Measurements from ENCODE around the gene SPDYE6.
A peak's percentile ranks its signal among the peaks of the same experiment; 100 is the strongest.

The SPDYE6 gene

DNA sequence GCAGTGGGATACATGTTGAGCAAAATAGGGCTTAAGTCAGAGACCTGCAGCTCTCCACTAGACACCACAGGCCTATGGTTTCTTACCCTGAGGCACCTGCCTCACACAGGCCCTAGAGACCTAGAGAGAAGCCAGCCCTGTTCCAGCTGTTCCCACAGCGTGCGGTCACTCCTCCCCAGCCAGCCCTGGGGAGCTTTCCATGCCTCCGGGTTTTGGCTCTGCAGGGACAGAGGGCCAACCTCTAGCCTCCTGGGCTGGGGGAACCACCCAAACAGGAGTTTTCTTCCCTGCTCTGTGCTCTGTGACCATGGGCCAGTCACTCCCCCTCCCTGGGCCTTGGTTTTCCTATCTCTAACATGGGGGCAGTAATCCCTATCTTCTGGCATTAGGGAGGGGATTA, 36.6 kb downstream of the SPDYE6 start:
- H3K79me2 ChIP-seq (ENCODE audit: insufficient read depth, low read length): no peaks in the 10 kb centered on the region
- no peak overlapping the region for H3K4me2 ChIP-seq (ENCODE audit: low read depth, low read length, poor library complexity, severe bottlenecking)
- H3K36me3 ChIP-seq (ENCODE audit: insufficient read depth, low read length): no peaks in the 10 kb centered on the region
- no peaks in the 10 kb centered on the region for H3K9me2 ChIP-seq (replicated peaks; ENCODE audit: low read depth, low read length)
- H3K9me3 ChIP-seq (ENCODE audit: insufficient read depth, low read depth, low read length): no peaks in the 10 kb centered on the region
- TF ChIP-seq EZH2phosphoT487 (IDR thresholded peaks at IDR 0.05; ENCODE audit: borderline replicate concordance): no peak
- no peaks in the 10 kb centered on the region for H3K27me3 ChIP-seq (ENCODE audit: insufficient read depth, low read length, poor library complexity, severe bottlenecking)
- H3K9ac ChIP-seq (ENCODE audit: low read depth, low read length, poor library complexity, severe bottlenecking): no peak overlapping the region
- H3K4me3 ChIP-seq (ENCODE audit: low read length, poor library complexity, severe bottlenecking): no peak overlapping the region
- no peaks in the 10 kb centered on the region for H3K4me1 ChIP-seq (ENCODE audit: insufficient read depth, low read length, poor library complexity, severe bottlenecking)
- no peaks in the 10 kb centered on the region for H3F3A ChIP-seq (ENCODE audit: low read depth)
- no peak overlapping the region for H2AFZ ChIP-seq (ENCODE audit: low read length)
- H4K20me1 ChIP-seq (ENCODE audit: insufficient read depth, low read length, poor library complexity, severe bottlenecking): no peaks in the 10 kb centered on the region

DNA sequence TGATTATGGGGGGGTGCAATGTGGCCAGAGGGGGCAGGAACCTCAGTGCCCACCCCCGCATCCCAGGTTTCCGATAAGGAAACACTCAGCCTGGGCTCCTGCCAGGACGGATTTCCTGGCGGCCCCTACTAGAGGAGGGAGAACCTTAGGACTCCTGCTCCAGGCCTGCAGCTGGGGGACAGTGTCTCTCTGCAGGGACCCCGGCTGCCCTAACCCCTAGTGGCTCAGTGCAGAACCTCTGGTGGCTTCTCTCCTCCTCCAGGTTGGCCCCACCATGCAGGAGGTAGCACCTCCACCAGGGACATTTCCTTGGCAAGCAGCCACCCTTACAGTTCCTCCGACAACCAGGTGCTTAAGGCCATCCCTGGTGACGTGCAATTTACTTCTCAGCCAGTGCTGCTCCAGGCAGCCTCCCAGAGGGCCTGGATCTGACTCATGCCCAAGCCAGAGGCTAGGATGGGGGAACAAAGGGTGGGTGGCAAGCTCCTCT, 37.7 kb downstream of the SPDYE6 start:
- Histone ChIP-seq H3K36me3 (ENCODE audit: insufficient read depth, low read length) (no peaks in the 10 kb centered on the region), H2AFZ (ENCODE audit: low read length) (no peak overlapping the region), H3K4me1 (ENCODE audit: insufficient read depth, low read length, poor library complexity, severe bottlenecking) (no peaks in the 10 kb centered on the region), H3K9me2 (replicated peaks; ENCODE audit: low read depth, low read length) (no peaks in the 10 kb centered on the region), H4K20me1 (ENCODE audit: insufficient read depth, low read length, poor library complexity, severe bottlenecking) (no peaks in the 10 kb centered on the region), H3K9ac (ENCODE audit: low read depth, low read length, poor library complexity, severe bottlenecking) (no peak overlapping the region), H3F3A (ENCODE audit: low read depth) (no peaks in the 10 kb centered on the region), H3K9me3 (ENCODE audit: insufficient read depth, low read depth, low read length) (no peaks in the 10 kb centered on the region), H3K27me3 (ENCODE audit: insufficient read depth, low read length, poor library complexity, severe bottlenecking) (no peaks in the 10 kb centered on the region), H3K4me3 (ENCODE audit: low read length, poor library complexity, severe bottlenecking) (no peak overlapping the region), H3K4me2 (ENCODE audit: low read depth, low read length, poor library complexity, severe bottlenecking) (no peak overlapping the region), H3K79me2 (ENCODE audit: insufficient read depth, low read length) (no peaks in the 10 kb centered on the region)
- TF ChIP-seq CTCF (conservative IDR thresholded peaks at IDR 0.05; ENCODE audit: low read length): no peak
- TF ChIP-seq EZH2phosphoT487 (IDR thresholded peaks at IDR 0.05; ENCODE audit: borderline replicate concordance): no peak

DNA sequence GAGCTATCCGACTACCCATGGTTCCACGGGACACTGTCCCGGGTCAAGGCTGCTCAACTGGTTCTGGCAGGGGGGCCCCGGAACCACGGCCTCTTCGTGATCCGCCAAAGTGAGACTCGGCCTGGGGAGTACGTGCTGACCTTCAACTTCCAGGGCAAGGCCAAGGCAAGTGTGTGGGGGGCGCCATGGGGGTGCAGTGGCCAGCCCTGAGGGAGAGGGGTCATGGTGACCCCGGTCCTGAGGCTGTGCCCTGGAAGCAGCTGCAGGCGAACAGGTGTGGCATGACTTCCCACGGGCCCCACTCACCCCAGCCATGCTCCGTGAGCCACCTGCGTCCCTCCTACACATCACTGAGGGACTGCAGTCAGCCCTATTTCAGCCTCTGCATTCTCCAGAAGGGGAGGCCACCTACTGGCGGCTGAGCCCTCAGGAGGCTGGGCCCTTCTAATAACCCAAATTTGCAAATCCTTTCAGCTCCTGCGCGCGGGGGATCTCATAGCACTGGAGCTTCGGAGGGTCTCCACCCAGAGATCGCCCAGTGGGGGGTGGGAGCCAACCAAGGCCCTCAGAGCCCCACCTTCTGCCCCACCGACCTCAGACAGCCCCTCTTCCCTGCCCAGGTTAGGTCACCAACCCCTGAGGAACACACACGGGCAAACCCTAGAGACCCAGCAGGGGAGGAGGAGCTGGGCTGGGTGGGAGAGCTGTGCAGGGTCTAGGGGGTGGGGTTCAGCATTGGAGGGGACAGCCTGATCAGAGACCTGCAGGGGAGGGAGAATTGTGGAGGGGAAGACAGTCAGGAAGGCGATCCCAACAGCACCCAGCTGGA, 38.8 kb downstream of the SPDYE6 start:
- Histone ChIP-seq H4K20me1 (ENCODE audit: insufficient read depth, low read length, poor library complexity, severe bottlenecking) (no peaks in the 10 kb centered on the region), H3K4me2 (ENCODE audit: low read depth, low read length, poor library complexity, severe bottlenecking) (no peak overlapping the region), H3K27me3 (ENCODE audit: insufficient read depth, low read length, poor library complexity, severe bottlenecking) (no peaks in the 10 kb centered on the region), H3F3A (ENCODE audit: low read depth) (no peaks in the 10 kb centered on the region), H3K9me3 (ENCODE audit: insufficient read depth, low read depth, low read length) (no peaks in the 10 kb centered on the region), H2AFZ (ENCODE audit: low read length) (no peak overlapping the region), H3K9ac (ENCODE audit: low read depth, low read length, poor library complexity, severe bottlenecking) (no peak overlapping the region), H3K79me2 (ENCODE audit: insufficient read depth, low read length) (no peaks in the 10 kb centered on the region), H3K4me3 (ENCODE audit: low read length, poor library complexity, severe bottlenecking) (no peak overlapping the region), H3K9me2 (replicated peaks; ENCODE audit: low read depth, low read length) (no peaks in the 10 kb centered on the region), H3K36me3 (ENCODE audit: insufficient read depth, low read length) (no peaks in the 10 kb centered on the region), H3K4me1 (ENCODE audit: insufficient read depth, low read length, poor library complexity, severe bottlenecking) (no peaks in the 10 kb centered on the region)
- TF ChIP-seq EZH2phosphoT487 (IDR thresholded peaks at IDR 0.05; ENCODE audit: borderline replicate concordance): no peak
- TF ChIP-seq CTCF (conservative IDR thresholded peaks at IDR 0.05; ENCODE audit: low read length): peak; percentile 18; the same call in 1 of the 2 replicates

Measured in Loucy (cell line).